ENCODE data around the gene GRIK5. TPM values are rescaled to one million over a fixed set of nuclear protein-coding genes. Genes with fewer than 3 reads are reported as not detected.

GRIK5 gene
- total RNA-seq, 2 experiments from 2014 or later: 0.73 to 1.3 TPM

DNA sequence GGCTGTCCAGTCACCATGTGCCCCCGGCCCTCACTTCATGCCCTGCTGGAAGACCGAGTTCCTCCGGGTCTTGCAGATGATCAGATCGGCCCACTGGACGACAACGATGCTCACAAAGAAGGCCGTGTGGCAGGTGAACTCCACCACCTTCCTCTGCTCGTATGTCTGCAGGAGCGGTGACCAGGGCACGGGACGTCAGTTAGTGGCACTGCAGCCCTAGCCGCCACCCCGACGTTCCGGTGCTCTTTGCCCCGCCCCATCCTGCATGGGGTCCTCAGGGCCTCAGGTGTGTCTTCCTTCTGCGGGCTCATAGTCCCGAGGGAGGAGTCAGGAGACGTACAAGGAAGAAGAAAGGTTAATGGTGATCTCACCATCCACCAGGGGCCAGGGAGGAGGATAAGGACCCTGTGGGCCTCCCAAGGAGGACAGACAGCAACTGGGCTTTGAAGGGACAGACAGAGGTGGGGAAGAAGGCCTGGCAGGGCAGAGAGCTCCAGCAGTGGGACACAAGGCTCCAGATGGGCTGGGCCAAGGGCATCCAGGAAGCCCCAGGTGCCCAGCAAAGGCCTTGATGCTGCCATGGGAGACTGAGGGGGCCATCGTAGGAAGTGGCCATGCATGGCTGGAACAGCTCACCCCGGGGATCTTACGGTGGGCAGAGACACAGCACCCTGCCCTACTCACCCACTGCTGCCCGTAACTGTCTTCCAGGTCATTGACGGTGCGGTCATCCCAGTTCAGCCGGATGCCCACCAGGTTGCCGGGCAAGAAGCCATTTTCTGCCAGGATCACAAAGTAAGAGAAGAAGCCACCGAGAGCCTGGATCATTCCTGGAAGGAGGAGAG, 101.0 kb downstream of the GRIK5 start:
- Histone ChIP-seq H3K79me2 (ENCODE audit: insufficient read depth, low read depth, low read length) (no peaks in the 10 kb centered on the region), H3K9me3 (ENCODE audit: low read length) (no peaks in the 10 kb centered on the region), H3K9me2 (ENCODE audit: insufficient read depth, low read length) (no peaks in the 10 kb centered on the region), H3K4me2 (ENCODE audit: low read length) (no peak overlapping the region), H3K4me3 (ENCODE audit: low read depth, low read length, poor library complexity, severe bottlenecking) (no peak overlapping the region), H3K4me1 (ENCODE audit: insufficient read depth, low read length, poor library complexity, severe bottlenecking) (no peaks in the 10 kb centered on the region), H3K27ac (ENCODE audit: low read depth, low read length, poor library complexity, severe bottlenecking) (no peak overlapping the region), H4K20me1 (ENCODE audit: insufficient read depth, low read length) (no peaks in the 10 kb centered on the region), H2AFZ (ENCODE audit: low read length) (no peak overlapping the region), H3K36me3 (ENCODE audit: insufficient read depth, low read length) (peaks cover 28% of the 10 kb centered on the region; the same call in 1 of the 2 replicates)
- intact Hi-C loops (cut with micrococcal nuclease; ENCODE audit: unreplicated experiment): no loop called here
- no peak for TF ChIP-seq EZH2phosphoT487 (IDR thresholded peaks at IDR 0.05; ENCODE audit: borderline replicate concordance, low read depth, low read length)
- TF ChIP-seq, protein P1, sequence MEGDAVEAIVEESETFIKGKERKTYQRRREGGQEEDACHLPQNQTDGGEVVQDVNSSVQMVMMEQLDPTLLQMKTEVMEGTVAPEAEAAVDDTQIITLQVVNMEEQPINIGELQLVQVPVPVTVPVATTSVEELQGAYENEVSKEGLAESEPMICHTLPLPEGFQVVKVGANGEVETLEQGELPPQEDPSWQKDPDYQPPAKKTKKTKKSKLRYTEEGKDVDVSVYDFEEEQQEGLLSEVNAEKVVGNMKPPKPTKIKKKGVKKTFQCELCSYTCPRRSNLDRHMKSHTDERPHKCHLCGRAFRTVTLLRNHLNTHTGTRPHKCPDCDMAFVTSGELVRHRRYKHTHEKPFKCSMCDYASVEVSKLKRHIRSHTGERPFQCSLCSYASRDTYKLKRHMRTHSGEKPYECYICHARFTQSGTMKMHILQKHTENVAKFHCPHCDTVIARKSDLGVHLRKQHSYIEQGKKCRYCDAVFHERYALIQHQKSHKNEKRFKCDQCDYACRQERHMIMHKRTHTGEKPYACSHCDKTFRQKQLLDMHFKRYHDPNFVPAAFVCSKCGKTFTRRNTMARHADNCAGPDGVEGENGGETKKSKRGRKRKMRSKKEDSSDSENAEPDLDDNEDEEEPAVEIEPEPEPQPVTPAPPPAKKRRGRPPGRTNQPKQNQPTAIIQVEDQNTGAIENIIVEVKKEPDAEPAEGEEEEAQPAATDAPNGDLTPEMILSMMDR (conservative IDR thresholded peaks at IDR 0.05; ENCODE audit: low read length): no peak
- ChIA-PET POLR2A (no interaction called here), CTCF (ENCODE audit: unreplicated experiment) (no interaction called here)
- no TSS peak for BruUV-seq (replicated peaks)
- no peak for DNase-seq (ENCODE audit: low spot score)

DNA sequence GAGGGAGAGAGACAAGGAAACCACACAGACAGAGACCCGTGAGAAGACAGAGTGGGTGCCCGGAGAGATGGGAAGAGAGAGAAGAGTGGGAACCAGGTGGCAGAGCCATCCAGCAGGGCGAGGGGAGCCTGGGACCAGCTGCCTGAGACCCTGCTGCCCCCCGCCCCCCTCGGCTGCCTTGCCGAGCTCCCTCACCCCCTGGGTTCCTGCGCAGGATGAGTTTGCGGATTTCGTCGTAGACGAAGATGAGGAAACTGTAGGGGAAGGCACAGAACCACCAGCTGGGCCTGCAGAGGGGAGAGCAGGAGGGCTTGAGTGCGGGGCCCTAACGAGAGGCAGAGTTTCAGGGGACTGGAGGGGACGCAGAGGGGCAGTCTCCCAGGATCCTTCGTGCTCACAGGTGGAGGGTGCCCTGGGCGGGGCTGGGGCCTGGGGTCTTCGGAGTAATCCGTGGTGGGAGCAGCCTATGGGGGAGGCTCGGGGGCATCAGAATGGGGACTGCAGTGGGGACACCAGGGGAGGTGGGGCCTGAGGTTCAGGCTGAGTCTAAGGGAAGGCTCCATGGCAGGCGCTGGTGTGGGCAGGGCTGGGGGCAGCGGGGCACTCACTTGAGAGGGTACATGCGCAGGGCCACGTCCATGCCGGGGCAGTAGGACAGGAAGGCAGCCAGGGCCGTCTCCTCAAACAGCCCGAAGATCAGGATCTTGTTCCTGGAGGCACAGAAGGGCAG, 102.8 kb downstream of the GRIK5 start:
- DNase-seq (ENCODE audit: low spot score): no peak
- Histone ChIP-seq H3K36me3 (ENCODE audit: insufficient read depth, low read length) (peaks cover 28% of the 10 kb centered on the region; the same call in 1 of the 2 replicates), H3K4me3 (ENCODE audit: low read depth, low read length, poor library complexity, severe bottlenecking) (no peak overlapping the region), H3K4me2 (ENCODE audit: low read length) (no peak overlapping the region), H2AFZ (ENCODE audit: low read length) (no peak overlapping the region), H3K79me2 (ENCODE audit: insufficient read depth, low read depth, low read length) (no peaks in the 10 kb centered on the region), H3K9me3 (ENCODE audit: low read length) (no peaks in the 10 kb centered on the region), H4K20me1 (ENCODE audit: insufficient read depth, low read length) (no peaks in the 10 kb centered on the region), H3K27ac (ENCODE audit: low read depth, low read length, poor library complexity, severe bottlenecking) (no peak overlapping the region), H3K4me1 (ENCODE audit: insufficient read depth, low read length, poor library complexity, severe bottlenecking) (no peaks in the 10 kb centered on the region), H3K9me2 (ENCODE audit: insufficient read depth, low read length) (no peaks in the 10 kb centered on the region)
- ChIA-PET POLR2A (no interaction called here), CTCF (ENCODE audit: unreplicated experiment) (no interaction called here)
- no peak for TF ChIP-seq EZH2phosphoT487 (IDR thresholded peaks at IDR 0.05; ENCODE audit: borderline replicate concordance, low read depth, low read length)
- TF ChIP-seq, protein P1 (conservative IDR thresholded peaks at IDR 0.05; ENCODE audit: low read length): no peak
- intact Hi-C loops (cut with micrococcal nuclease; ENCODE audit: unreplicated experiment): no loop called here
- BruUV-seq (replicated peaks): no TSS peak

DNA sequence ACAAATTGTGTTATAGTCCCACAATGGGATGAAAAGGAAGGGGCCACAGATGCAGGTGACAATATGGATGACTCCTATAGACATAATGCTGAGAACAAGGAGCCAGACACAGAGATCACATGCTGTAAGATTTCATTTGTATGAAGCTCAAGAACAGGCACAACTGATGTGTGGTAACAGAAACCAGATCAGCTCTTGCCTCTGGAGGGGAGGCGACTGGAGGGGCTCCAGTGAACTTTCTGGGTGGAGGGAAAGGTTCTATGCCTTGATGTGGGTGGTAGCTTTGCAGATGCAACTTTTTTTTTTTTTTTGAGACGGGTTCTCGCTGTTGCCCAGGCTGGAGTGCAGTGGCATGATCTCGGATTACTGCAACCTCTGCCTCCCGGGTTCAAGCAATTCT, 104.9 kb downstream of the GRIK5 start:
- Histone ChIP-seq H4K20me1 (ENCODE audit: insufficient read depth, low read length) (no peaks in the 10 kb centered on the region), H3K27ac (ENCODE audit: low read depth, low read length, poor library complexity, severe bottlenecking) (no peak overlapping the region), H3K4me3 (ENCODE audit: low read depth, low read length, poor library complexity, severe bottlenecking) (no peak overlapping the region), H3K36me3 (ENCODE audit: insufficient read depth, low read length) (peaks cover 20% of the 10 kb centered on the region; the same call in 1 of the 2 replicates), H3K4me1 (ENCODE audit: insufficient read depth, low read length, poor library complexity, severe bottlenecking) (no peaks in the 10 kb centered on the region), H3K9me3 (ENCODE audit: low read length) (no peaks in the 10 kb centered on the region), H3K9me2 (ENCODE audit: insufficient read depth, low read length) (no peaks in the 10 kb centered on the region), H3K4me2 (ENCODE audit: low read length) (no peak overlapping the region), H3K79me2 (ENCODE audit: insufficient read depth, low read depth, low read length) (no peaks in the 10 kb centered on the region), H2AFZ (ENCODE audit: low read length) (no peak overlapping the region)
- DNase-seq (ENCODE audit: low spot score): no peak
- CTCF ChIA-PET (ENCODE audit: unreplicated experiment): no interaction called here
- intact Hi-C loops (cut with micrococcal nuclease; ENCODE audit: unreplicated experiment): no loop called here
- POLR2A ChIA-PET: no interaction called here
- no peak for TF ChIP-seq EZH2phosphoT487 (IDR thresholded peaks at IDR 0.05; ENCODE audit: borderline replicate concordance, low read depth, low read length)
- TF ChIP-seq, protein P1 (conservative IDR thresholded peaks at IDR 0.05; ENCODE audit: low read length): no peak
- no TSS peak for BruUV-seq (replicated peaks)

Measured in OCI-LY7 (cell line).